Kidney capillary endothelial cell (primary cell): ENCODE data around the gene ADAMTS16.

Experiments used
- DNase-seq: peaks from one replicate; pipeline ENCODE4 v3.0.0-alpha.2; 2018; ENCODE audit warnings: low spot score

Gene ADAMTS16

DNA sequence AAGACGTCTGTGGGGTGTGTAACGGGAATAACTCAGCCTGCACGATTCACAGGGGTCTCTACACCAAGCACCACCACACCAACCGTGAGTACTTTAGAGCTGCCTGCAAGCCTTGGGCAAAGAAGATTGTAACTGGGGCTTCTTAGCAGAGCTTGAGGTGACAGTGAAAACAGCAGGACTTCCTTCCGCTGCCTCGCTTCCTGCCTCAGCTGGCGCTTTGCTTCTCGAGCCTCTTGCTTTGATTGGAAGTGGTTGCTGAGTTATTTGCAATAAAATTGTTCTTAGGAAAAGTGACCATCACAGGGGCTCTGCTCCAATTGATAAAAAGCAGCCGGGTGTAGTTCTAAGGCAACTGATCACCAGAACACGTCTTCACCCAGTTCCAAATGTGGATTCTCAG is 99.1 kb downstream of the ADAMTS16 start:
- DNase-seq, result no peak

GRCh38 chr5:5240234-5240633 is 100.1 kb downstream of the ADAMTS16 start:
- no peak for DNase-seq

GRCh38 chr5:5242056-5242455 is 101.9 kb downstream of the ADAMTS16 start:
- DNase-seq, result no peak

DNA sequence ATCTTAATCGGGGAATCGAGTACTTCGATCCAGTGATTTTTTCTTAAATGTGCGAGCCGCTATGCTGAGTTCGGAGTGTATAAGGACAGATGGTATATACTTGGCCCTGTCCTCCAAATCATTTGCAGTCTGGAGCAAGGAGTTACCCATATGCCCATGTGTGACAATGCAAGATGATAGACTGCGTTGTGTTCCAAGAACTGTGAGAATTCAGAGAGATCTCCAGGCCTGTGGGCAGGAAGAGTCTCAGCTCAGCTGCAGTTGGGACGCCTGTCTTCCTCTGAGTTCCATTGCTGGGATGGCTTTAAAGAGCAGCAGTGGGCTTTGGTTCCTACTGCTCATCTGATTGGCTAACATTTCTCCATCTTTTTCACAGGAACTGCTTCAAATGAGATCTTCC is 106.6 kb downstream of the ADAMTS16 start:
- DNase-seq, result no peak

DNA sequence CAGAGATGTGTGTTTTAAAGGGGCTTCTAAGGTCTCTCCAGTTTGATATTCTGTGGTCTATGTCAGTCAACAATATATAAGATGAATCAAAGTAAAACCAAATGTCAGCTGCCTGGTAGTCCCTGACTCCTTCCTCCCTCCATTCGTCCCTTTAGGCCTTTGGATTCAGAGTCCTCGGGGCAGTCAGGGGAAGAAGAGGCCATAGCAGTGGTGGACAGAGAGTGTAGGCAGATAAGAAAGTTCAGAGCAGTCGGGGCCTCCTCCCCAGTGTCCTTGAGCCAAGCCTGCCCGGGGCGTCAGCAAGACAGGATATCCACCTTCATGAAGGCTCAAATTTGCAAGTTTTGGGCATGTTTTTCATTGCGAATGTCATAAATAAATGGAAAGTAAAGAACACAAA is 110.6 kb downstream of the ADAMTS16 start:
- no peak for DNase-seq

- no peak for DNase-seq
Observed at GRCh38 chr5:5252106-5252505, 112.0 kb downstream of the ADAMTS16 start.

GRCh38 chr5:5257353-5257752 is 117.2 kb downstream of the ADAMTS16 start:
- DNase-seq, result no peak

DNA sequence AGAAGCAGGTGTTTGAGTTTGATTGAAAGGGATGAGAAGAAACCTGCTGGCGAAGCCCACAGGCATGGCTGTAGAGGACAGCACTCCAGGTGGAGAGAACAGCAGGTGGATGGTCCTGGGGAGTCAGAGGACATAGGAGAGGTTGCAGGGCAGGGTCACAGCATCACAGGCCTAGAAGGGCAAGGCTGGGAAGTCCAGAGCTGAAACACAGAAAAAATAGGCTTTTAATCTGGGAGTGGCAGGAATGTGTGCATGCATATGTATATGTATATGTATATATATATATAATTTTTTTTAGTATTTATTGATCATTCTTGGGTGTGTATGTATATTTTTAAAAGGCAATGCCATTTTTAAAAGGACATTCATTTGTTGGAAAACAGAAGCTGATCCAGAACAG is 118.4 kb downstream of the ADAMTS16 start:
- no peak for DNase-seq

- DNase-seq, result no peak
Observed at GRCh38 chr5:5264727-5265126, 124.6 kb downstream of the ADAMTS16 start.

DNA sequence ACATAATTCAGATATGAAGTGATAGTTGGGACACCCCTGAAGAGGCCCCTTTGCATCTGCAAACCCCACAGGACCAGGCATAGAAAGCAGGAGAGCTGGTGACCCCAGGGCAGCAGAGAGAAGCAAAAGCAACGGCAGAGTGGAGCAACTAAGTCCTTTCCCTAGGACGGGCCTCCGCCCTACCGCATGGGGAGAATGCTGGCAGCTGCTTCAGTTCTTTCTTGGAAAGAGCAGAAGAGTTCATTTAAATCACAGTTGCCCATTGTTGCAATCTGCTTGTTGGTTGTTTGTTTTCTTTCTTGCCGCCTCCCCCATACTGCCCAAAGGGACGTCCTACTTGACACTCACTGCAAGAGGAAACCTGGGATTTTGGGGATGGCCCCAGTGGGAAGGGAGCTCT is 126.2 kb downstream of the ADAMTS16 start:
- DNase-seq, result no peak

GRCh38 chr5:5270161-5270560 is 130.0 kb downstream of the ADAMTS16 start:
- DNase-seq, result no peak

DNA sequence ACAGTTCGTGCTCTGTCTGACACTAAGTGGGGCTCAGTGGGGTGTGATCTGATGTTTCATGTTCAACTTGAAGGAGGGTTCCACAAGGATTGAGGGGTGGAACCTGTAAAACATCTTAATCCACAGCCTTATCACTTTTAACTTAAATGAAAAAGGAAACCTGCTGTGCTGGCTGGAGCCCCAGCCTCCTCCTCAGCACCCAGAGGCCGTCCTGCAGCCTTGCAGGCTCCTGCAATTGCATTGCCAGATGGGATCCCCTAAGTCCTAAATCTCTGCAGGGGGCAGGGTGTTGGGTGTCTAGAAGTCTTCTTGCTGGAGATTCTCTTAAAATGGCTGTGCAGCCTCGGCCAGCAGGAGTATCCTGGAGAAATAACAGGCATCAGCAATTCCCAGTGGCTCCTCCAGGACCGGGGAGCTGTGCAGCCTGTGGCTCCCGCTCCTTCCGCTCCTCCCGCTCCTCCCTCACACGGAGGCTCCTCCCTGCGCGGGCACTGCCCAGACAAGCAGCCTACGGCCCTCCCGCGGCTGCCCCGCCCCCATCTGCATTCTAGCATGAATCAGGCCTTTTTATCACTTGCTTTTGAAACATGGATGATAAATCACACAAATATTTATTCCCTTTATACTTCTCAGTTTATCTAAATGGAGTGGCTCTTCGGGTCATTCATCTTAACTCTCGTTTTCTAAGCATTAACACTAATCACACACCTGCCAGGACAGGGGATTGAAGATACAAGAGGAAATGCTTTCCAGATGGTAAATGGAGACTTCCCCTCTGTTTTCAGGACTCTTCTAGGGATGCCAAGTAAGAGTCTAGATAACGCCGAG is 131.0 kb downstream of the ADAMTS16 start:
- DNase-seq, result peak; percentile 42

- DNase-seq, result no peak
Observed at GRCh38 chr5:5271786-5272321, 131.7 kb downstream of the ADAMTS16 start.

- no peak for DNase-seq
Observed at GRCh38 chr5:5273398-5273797, 133.3 kb downstream of the ADAMTS16 start.

- DNase-seq, result no peak
Observed at GRCh38 chr5:5273976-5274375, 133.8 kb downstream of the ADAMTS16 start.

DNA sequence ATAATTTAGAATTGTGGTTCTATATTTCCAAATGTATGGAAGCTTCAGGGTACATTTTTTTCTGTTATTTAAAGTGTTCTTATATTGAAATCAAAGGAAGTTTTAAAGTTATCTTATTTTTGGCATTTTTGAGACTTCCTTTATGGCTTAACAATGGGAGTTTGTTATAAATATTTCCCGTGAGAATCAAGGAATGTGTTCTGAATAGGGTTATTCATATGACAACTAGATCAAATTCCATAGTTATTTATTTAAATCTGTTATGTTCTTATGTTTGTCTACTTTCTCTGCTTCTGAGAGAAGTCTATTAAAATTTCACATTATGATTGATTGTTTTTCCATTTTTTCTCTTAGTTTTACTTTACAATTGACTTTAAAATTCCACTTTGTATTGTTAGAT is 135.1 kb downstream of the ADAMTS16 start:
- DNase-seq, result no peak

DNA sequence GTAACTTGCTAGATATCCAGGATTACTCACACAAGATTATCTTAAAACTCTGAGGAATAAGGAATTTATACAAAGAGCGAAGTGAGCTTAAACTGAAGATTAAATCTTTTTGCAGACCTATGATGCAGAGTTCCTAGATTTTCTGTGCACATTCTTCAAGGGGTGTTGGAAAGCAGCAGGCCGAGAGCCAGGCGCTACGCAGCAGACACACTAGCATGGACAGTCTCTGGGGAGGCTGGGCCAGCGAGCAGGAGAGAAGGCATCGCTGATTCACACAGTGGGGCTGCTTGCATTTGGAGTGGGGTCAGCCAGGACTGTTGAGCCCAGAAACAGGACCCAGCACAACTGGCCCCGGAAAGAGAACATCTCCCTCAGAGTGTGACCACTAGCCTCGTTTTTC is 136.3 kb downstream of the ADAMTS16 start:
- DNase-seq, result no peak

- DNase-seq, result no peak
Observed at GRCh38 chr5:5276951-5277517, 136.9 kb downstream of the ADAMTS16 start.

DNA sequence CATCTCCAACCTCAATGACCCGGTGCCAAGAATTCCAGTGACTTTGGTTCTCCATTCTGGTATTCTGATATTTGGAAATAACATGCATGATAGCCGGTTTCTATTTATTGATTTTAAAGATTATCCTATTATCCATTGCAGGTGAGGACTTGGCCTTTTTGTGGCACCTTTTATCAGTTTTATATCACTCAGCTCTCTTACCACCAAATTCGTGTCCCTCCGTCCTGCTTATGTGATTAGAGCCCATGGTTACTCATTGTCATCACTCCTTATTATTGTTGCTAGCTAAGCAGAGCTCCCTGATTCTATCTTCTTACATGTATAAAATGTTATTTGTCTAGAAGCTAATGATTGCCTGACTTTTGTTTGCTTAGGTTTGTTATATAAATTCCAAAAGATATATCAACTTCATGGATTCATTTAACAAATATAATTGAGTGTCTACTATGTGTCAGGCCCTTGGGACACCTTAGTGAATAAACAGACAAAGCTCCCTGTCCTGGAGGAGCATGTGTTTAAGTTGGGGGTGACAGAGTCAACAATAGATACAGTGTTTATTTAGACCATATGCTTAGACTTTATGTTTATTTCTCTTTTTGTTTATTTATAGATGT is 138.2 kb downstream of the ADAMTS16 start:
- DNase-seq, result no peak

GRCh38 chr5:5278815-5279381 is 138.8 kb downstream of the ADAMTS16 start:
- DNase-seq, result no peak

- no peak for DNase-seq
Observed at GRCh38 chr5:5285906-5286305, 145.8 kb downstream of the ADAMTS16 start.

DNA sequence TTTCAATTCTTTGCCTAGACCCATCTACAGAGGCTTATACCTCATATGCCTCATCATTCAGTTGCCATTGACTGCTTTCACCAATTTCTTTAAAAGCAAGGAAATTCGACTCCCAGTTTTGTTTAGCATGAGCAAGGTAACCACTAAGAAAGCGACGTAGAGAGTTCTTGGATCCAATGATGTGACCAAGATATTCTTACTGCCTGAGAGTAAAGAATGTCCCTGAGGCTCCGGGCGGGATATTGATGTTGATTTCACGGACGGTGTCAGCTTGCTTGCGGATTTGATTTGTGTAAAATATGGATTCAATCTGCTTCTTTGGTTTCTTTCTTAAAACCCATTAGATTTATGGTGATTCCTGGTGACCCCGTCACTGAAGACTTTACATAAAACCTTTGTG is 147.3 kb downstream of the ADAMTS16 start:
- DNase-seq, result no peak

DNA sequence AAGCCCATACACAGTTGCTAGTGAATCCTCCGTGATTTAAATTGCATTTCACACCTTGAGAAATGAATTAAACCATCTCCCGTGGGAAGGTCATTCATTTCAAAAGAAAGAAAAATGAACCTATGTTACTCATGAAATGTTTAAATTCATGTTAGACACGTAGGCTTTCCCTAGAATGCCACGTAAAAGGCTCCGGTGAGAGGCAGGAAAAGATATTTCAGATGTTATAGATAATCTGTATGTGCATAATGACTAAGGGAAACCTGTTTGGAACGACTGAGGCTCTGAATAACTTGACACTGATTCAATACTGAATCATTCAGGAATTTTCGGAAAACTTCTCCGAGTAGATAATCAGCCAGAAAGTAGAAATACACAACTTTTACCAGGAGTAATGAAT is 148.1 kb downstream of the ADAMTS16 start:
- DNase-seq, result peak; percentile 56
